ENCODE results near the gene OPTN. TPM values are rescaled to one million over a fixed set of nuclear protein-coding genes. Genes with fewer than 3 reads are reported as not detected.

OPTN gene
- total RNA-seq, 1 donor from 2014 or later = 13.9 TPM

- no peak overlapping the region for H3K27ac Mint-ChIP-seq
- H3K79me2 ChIP-seq (ENCODE audit: low read depth) = no peaks in the 10 kb centered on the region
- no peaks in the 10 kb centered on the region for H4K20me1 ChIP-seq (ENCODE audit: low read depth)
Measured at GRCh38 chr10:13106387-13107045, 6.6 kb downstream of the OPTN start.

GRCh38 chr10:13110908-13111307, 10.9 kb downstream of the OPTN start:
- TF ChIP-seq EZH2phosphoT487 (IDR thresholded peaks at IDR 0.05) = no peak
- TF ChIP-seq CTCF (IDR thresholded peaks at IDR 0.05) = no peak
- no peak for TF ChIP-seq EZH2 (IDR thresholded peaks at IDR 0.05)
- H3K4me1 ChIP-seq = peaks cover 10% of the 10 kb centered on the region
- H3K4me1 Mint-ChIP-seq = peaks cover 9% of the 10 kb centered on the region
- H4K20me1 ChIP-seq (ENCODE audit: low read depth) = peaks cover 3% of the 10 kb centered on the region
- no peaks in the 10 kb centered on the region for H3K9me3 Mint-ChIP-seq
- no peak overlapping the region for H3K4me3 ChIP-seq
- no peak overlapping the region for H3K27ac Mint-ChIP-seq
- H3K27ac ChIP-seq = no peak overlapping the region
- H2AFZ ChIP-seq (replicated peaks) = no peak overlapping the region
- DNase-seq (ENCODE audit: low spot score) = no peak
- H3K9ac ChIP-seq = no peak overlapping the region
- H3K9me3 ChIP-seq (ENCODE audit: low read depth) = no peaks in the 10 kb centered on the region
- no peaks in the 10 kb centered on the region for H3K27me3 ChIP-seq
- H3K36me3 ChIP-seq = no peaks in the 10 kb centered on the region
- H3K4me2 ChIP-seq = no peak overlapping the region
- no peak overlapping the region for H3K4me3 Mint-ChIP-seq
- peaks cover 13% of the 10 kb centered on the region for H3F3A ChIP-seq (ENCODE audit: low read depth)
- no peaks in the 10 kb centered on the region for H3K27me3 Mint-ChIP-seq (ENCODE audit: insufficient read depth, low read depth)
- no peaks in the 10 kb centered on the region for H3K36me3 Mint-ChIP-seq
- no peaks in the 10 kb centered on the region for H3K79me2 ChIP-seq (ENCODE audit: low read depth)

More at GRCh38 chr10:13106387-13107045, 6.6 kb downstream of the OPTN start:
- H3K27ac ChIP-seq = no peak overlapping the region
- Mint-ChIP-seq H3K36me3 (no peaks in the 10 kb centered on the region), H3K27me3 (ENCODE audit: insufficient read depth, low read depth) (peaks cover 4% of the 10 kb centered on the region), H3K4me3 (no peak overlapping the region), H3K4me1 (peaks cover 9% of the 10 kb centered on the region), H3K9me3 (no peaks in the 10 kb centered on the region)
- peaks cover 10% of the 10 kb centered on the region for H3K4me1 ChIP-seq
- no peak overlapping the region for H3K4me3 ChIP-seq
- no peaks in the 10 kb centered on the region for H3K27me3 ChIP-seq
- DNase-seq (ENCODE audit: low spot score) = no peak
- no peak overlapping the region for H3K4me2 ChIP-seq
- no peaks in the 10 kb centered on the region for H3K36me3 ChIP-seq
- no peak overlapping the region for H3K9ac ChIP-seq
- no peaks in the 10 kb centered on the region for H3K9me3 ChIP-seq (ENCODE audit: low read depth)
- no peaks in the 10 kb centered on the region for H3F3A ChIP-seq (ENCODE audit: low read depth)
- TF ChIP-seq EZH2 (IDR thresholded peaks at IDR 0.05) (no peak), CTCF (IDR thresholded peaks at IDR 0.05) (no peak), EZH2phosphoT487 (IDR thresholded peaks at IDR 0.05) (no peak)
- H2AFZ ChIP-seq (replicated peaks) = no peak overlapping the region

- no peak overlapping the region for H3K27ac Mint-ChIP-seq
- H3K27me3 Mint-ChIP-seq (ENCODE audit: insufficient read depth, low read depth) = no peaks in the 10 kb centered on the region
- no peak overlapping the region for H3K4me3 Mint-ChIP-seq
- H3K36me3 Mint-ChIP-seq = no peaks in the 10 kb centered on the region
- TF ChIP-seq EZH2 (IDR thresholded peaks at IDR 0.05) (no peak), EZH2phosphoT487 (IDR thresholded peaks at IDR 0.05) (no peak), CTCF (IDR thresholded peaks at IDR 0.05) (no peak)
- no peak for DNase-seq (ENCODE audit: low spot score)
- no peaks in the 10 kb centered on the region for H3K4me1 Mint-ChIP-seq
- H3K4me1 ChIP-seq = no peaks in the 10 kb centered on the region
- H3K9me3 ChIP-seq (ENCODE audit: low read depth) = no peaks in the 10 kb centered on the region
- H3K9ac ChIP-seq = no peak overlapping the region
- H3K36me3 ChIP-seq = no peaks in the 10 kb centered on the region
- H3F3A ChIP-seq (ENCODE audit: low read depth) = peaks cover 16% of the 10 kb centered on the region
- H2AFZ ChIP-seq (replicated peaks) = no peak overlapping the region
- H4K20me1 ChIP-seq (ENCODE audit: low read depth) = peaks cover 3% of the 10 kb centered on the region
- no peak overlapping the region for H3K27ac ChIP-seq
- H3K4me3 ChIP-seq = no peak overlapping the region
- no peaks in the 10 kb centered on the region for H3K79me2 ChIP-seq (ENCODE audit: low read depth)
- H3K9me3 Mint-ChIP-seq = no peaks in the 10 kb centered on the region
- H3K4me2 ChIP-seq = no peak overlapping the region
- no peaks in the 10 kb centered on the region for H3K27me3 ChIP-seq
Measured at GRCh38 chr10:13113544-13113943, 13.6 kb downstream of the OPTN start.
